ENCODE measurements around the gene SNAPC2. TPM values are rescaled to one million over a fixed set of nuclear protein-coding genes. Genes with fewer than 3 reads are reported as not detected.

SNAPC2 gene
- total and polyA plus RNA-seq, 2 of the 13 experiments (the other 11 are each of a cell fraction or from before 2014, with no cell fraction given): 10.2 to 12.7 TPM

DNA sequence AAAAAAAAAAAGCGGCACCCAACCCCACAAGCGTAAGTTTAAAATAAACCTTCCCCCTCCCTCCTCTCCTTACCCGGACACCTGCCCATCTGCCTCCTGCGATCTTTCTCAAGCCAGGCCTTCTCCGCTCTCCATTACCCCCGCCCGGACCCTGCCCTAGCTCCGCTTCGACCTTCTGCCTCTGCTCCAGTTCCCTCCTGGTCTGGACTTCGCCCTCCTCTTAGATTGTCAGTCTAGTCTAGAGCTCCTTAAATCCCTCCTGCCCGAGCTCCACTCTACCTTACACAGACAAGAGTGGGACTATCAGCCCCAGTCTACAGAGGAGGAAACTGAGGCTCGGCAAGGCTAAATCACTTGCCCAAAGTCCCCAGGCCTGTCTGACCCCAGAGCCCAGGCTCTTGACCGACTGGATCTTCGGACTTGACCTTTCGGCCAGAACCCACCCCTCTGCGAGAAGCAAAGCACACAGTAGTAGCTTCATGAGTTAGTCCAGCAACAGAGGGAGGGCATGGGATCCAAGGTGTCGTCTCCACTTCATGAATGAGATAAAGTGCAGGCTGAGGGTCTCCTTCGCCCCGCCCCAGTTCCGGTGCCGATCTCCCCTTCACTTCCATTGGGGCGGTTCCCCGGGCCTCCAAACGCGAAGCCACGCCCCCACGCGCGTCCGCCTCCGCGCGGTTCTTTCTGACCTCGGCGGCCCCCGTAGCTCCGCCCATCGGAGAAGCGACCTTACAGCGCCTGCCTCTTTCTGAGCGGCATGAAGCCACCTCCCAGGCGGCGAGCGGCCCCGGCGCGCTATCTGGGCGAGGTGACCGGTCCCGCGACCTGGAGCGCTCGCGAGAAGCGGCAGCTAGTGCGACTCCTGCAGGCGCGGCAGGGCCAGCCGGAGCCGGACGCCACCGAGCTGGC lies at the start of gene SNAPC2 (continued):
- peak; percentile 81; the same call in 1 of the 2 replicates for TF ChIP-seq SALL2 (CRISPR knock-in tag; IDR thresholded peaks at IDR 0.05)
- TF ChIP-seq BCL3 (CRISPR knock-in tag; IDR thresholded peaks at IDR 0.05): peak; percentile 58; the same call in 1 of the 2 replicates
- TF ChIP-seq RBFOX2 (IDR thresholded peaks at IDR 0.05; ENCODE audit: low read depth, low read length): peak; percentile 92
- TF ChIP-seq, protein P1, sequence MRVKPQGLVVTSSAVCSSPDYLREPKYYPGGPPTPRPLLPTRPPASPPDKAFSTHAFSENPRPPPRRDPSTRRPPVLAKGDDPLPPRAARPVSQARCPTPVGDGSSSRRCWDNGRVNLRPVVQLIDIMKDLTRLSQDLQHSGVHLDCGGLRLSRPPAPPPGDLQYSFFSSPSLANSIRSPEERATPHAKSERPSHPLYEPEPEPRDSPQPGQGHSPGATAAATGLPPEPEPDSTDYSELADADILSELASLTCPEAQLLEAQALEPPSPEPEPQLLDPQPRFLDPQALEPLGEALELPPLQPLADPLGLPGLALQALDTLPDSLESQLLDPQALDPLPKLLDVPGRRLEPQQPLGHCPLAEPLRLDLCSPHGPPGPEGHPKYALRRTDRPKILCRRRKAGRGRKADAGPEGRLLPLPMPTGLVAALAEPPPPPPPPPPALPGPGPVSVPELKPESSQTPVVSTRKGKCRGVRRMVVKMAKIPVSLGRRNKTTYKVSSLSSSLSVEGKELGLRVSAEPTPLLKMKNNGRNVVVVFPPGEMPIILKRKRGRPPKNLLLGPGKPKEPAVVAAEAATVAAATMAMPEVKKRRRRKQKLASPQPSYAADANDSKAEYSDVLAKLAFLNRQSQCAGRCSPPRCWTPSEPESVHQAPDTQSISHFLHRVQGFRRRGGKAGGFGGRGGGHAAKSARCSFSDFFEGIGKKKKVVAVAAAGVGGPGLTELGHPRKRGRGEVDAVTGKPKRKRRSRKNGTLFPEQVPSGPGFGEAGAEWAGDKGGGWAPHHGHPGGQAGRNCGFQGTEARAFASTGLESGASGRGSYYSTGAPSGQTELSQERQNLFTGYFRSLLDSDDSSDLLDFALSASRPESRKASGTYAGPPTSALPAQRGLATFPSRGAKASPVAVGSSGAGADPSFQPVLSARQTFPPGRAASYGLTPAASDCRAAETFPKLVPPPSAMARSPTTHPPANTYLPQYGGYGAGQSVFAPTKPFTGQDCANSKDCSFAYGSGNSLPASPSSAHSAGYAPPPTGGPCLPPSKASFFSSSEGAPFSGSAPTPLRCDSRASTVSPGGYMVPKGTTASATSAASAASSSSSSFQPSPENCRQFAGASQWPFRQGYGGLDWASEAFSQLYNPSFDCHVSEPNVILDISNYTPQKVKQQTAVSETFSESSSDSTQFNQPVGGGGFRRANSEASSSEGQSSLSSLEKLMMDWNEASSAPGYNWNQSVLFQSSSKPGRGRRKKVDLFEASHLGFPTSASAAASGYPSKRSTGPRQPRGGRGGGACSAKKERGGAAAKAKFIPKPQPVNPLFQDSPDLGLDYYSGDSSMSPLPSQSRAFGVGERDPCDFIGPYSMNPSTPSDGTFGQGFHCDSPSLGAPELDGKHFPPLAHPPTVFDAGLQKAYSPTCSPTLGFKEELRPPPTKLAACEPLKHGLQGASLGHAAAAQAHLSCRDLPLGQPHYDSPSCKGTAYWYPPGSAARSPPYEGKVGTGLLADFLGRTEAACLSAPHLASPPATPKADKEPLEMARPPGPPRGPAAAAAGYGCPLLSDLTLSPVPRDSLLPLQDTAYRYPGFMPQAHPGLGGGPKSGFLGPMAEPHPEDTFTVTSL (CRISPR knock-in tag; IDR thresholded peaks at IDR 0.05; ENCODE audit: borderline replicate concordance): 0 out of 2 replicates have a peak, but pooled peaks have one; percentile 25
- TF ChIP-seq FOXK2 (IDR thresholded peaks at IDR 0.05): no peak
- peak; percentile 33 for TF ChIP-seq ZNF883 (CRISPR knock-in tag; IDR thresholded peaks at IDR 0.05; ENCODE audit: not compliant biosample characterization)
- TF ChIP-seq ZNF747 (CRISPR knock-in tag; IDR thresholded peaks at IDR 0.05; ENCODE audit: borderline replicate concordance): 0 out of 2 replicates have a peak, but pooled peaks have one; percentile 45
- TF ChIP-seq SMAD3 (CRISPR knock-in tag; IDR thresholded peaks at IDR 0.05): peak; percentile 78; the same call in 1 of the 2 replicates
- TF ChIP-seq ZZZ3 (CRISPR knock-in tag; IDR thresholded peaks at IDR 0.05; ENCODE audit: borderline replicate concordance): peak; percentile 44; the same call in 1 of the 2 replicates
- peak; percentile 50 for TF ChIP-seq IKZF4 (CRISPR knock-in tag; IDR thresholded peaks at IDR 0.05; ENCODE audit: borderline replicate concordance, low read depth, not compliant biosample characterization)
- TF ChIP-seq ZNF256 (CRISPR knock-in tag; conservative IDR thresholded peaks at IDR 0.05): 0 out of 2 replicates have a peak, but pooled peaks have one; percentile 32
- TF ChIP-seq ZBTB10 (CRISPR knock-in tag; IDR thresholded peaks at IDR 0.05; ENCODE audit: borderline replicate concordance): 0 out of 2 replicates have a peak, but pooled peaks have one; percentile 49
- TF ChIP-seq ZNF124 (CRISPR knock-in tag; IDR thresholded peaks at IDR 0.05): peak; percentile 77; the same call in 1 of the 2 replicates
